K562 (cell line): ENCODE results near the gene EDNRB. TPM values are rescaled to one million over a fixed set of nuclear protein-coding genes. Genes with fewer than 3 reads are reported as not detected.

ENCODE experiments used
- ATAC-seq: fragments of 200-7000 bp; cut with Tn5 transposase; 3 replicates; pipeline ENCODE4 v1.9.1; 2020; ENCODE audit warnings: moderate library complexity
- BruUV-seq: library from RNA; stranded (reverse); fragments of 400-500 nt; replicated peaks from 2 replicates; lab custom pipeline; 2021; lab: Mats Ljungman, UMichigan
- CTCF ChIA-PET: fragments of 300-600 bp; formaldehyde crosslinking; extraction: SDS; loops from one replicate; lab custom pipeline; 2021; ENCODE audit warnings: low intra/inter-chr PET ratio; lab: Yijun Ruan, JAX
- POLR2A ChIA-PET: fragments of 300-600, 350-650 bp; sonication (Branson Sonifier 250); formaldehyde crosslinking; extraction: SDS; loops from one replicate; lab custom pipeline; 2021; ENCODE audit warnings: antibody characterized with exemption, inconsistent platforms; lab: Yijun Ruan, JAX
- DNase-seq, 4 experiments: peaks; one replicate each; pipeline versions ENCODE4 v3.0.0 to v3.0.0-alpha.2; 2011 to 2018; ENCODE audit warnings: low spot score in 3 of 4, mixed read lengths in 3 of 4; ENCODE audit errors: extremely low read depth in 1 of 4
- FAIRE-seq: peaks from 2 replicates; lab custom pipeline; 2011; peaks lifted over from hg19 to GRCh38; lab: Jason Lieb, UNC
- H2AFZ ChIP-seq: 2 replicates; pipeline ENCODE4 v1.6.0; 2011; ENCODE audit warnings: low read depth, low read length, control low read depth, inconsistent platforms
- H3K27ac ChIP-seq: fragments of 200-600 bp; 3 replicates; pipeline ENCODE4 v1.8.0; 2011; ENCODE audit warnings: low read depth, mild to moderate bottlenecking, control low read depth, inconsistent platforms, low read length, moderate library complexity, mixed read lengths; ENCODE audit errors: extremely low read depth
- H3K27me3 ChIP-seq, 2 experiments: fragments of 300-600 bp in 1 of 2; 2 replicates in 1 of 2; 3 replicates in 1 of 2; pipeline versions ENCODE4 v1.6.0 to v1.8.0; 2011; ENCODE audit warnings: inconsistent platforms in 2 of 2, low read length in 2 of 2, mild to moderate bottlenecking in 1 of 2, mixed read lengths in 1 of 2, moderate library complexity in 1 of 2; ENCODE audit not compliant: control insufficient read depth in 2 of 2, insufficient read depth in 2 of 2
- H3K36me3 ChIP-seq: fragments of 300-600 bp; 3 replicates; pipeline ENCODE4 v1.8.0; 2011; ENCODE audit warnings: mild to moderate bottlenecking, low read length, inconsistent platforms; ENCODE audit not compliant: control insufficient read depth, insufficient read depth
- H3K4me1 ChIP-seq, 2 experiments: fragments of 200-600 bp in 1 of 2; replicated peaks in 1 of 2; 2 replicates in 1 of 2; 3 replicates in 1 of 2; pipeline versions ENCODE4 v1.5.1 to v1.8.0; 2011; ENCODE audit warnings: inconsistent platforms in 2 of 2, low read length in 2 of 2, mild to moderate bottlenecking in 1 of 2, mixed read lengths in 1 of 2, moderate library complexity in 1 of 2; ENCODE audit not compliant: control insufficient read depth in 2 of 2, insufficient read depth in 2 of 2
- H3K4me2 ChIP-seq: 2 replicates; pipeline ENCODE4 v1.6.1; 2011; ENCODE audit warnings: low read length, control low read depth, inconsistent platforms, mixed read lengths; ENCODE audit not compliant: insufficient read depth
- H3K4me3 ChIP-seq: fragments of 200-600 bp; sonication (generic), shearing (Covaris generic); 2 replicates; pipeline ENCODE4 v1.5.1; 2016; ENCODE audit warnings: control low read depth, inconsistent platforms
- H3K79me2 ChIP-seq: fragments of 200-600 bp; 3 replicates; pipeline ENCODE4 v1.8.0; 2011; ENCODE audit warnings: low read length, inconsistent platforms; ENCODE audit not compliant: control insufficient read depth, insufficient read depth
- H3K9ac ChIP-seq, 2 experiments: 2 replicates each; pipeline versions ENCODE4 v1.6.0 to v1.6.1; 2011; ENCODE audit warnings: low read depth in 2 of 2, low read length in 2 of 2, control low read depth in 1 of 2, inconsistent platforms in 1 of 2, mild to moderate bottlenecking in 1 of 2, mixed read lengths in 1 of 2; ENCODE audit not compliant: insufficient read depth in 1 of 2
- H3K9me1 ChIP-seq: one replicate; pipeline ENCODE4 v1.6.0; 2011; ENCODE audit warnings: inconsistent platforms, mild to moderate bottlenecking, low read length, moderate library complexity; ENCODE audit not compliant: control insufficient read depth, insufficient read depth
- H3K9me3 ChIP-seq: replicated peaks from 2 replicates; pipeline ENCODE4 v1.5.1; 2011; ENCODE audit warnings: low read depth, low read length, inconsistent platforms; ENCODE audit not compliant: control insufficient read depth, insufficient read depth
- H4K20me1 ChIP-seq: replicated peaks from 2 replicates; pipeline ENCODE4 v1.6.1; 2011; ENCODE audit warnings: low read length, inconsistent platforms, mixed read lengths; ENCODE audit not compliant: control insufficient read depth, insufficient read depth
- CEBPG ChIP-seq, 3 experiments: fragments of 200-800 bp in 1 of 3; sonication (Bioruptor generic) in 1 of 3; sonication (generic) in 1 of 3; formaldehyde crosslinking in 1 of 3; IDR thresholded peaks in 2 of 3; conservative IDR thresholded peaks in 1 of 3; 2 replicates each; pipeline versions ENCODE4 v1.6.1 to v1.8.0; 2016 to 2022; ENCODE audit warnings: missing compliant biosample characterization in 2 of 3, missing genetic modification characterization in 2 of 3, mild to moderate bottlenecking in 1 of 3, missing genetic modification reagents in 1 of 3
- DMBX1 ChIP-seq: fragments of 250-450 bp; sonication (Bioruptor Pico); IDR thresholded peaks from 2 replicates; pipeline ENCODE4 v1.8.0; 2022; ENCODE audit warnings: inconsistent platforms, mild to moderate bottlenecking, moderate library complexity, borderline replicate concordance
- FOS ChIP-seq: IDR thresholded peaks from 3 replicates; pipeline ENCODE4 v1.6.1; 2011; ENCODE audit not compliant: insufficient read length; ENCODE audit errors: extremely low read depth
- HEY1 ChIP-seq: fragments of 250-450 bp; sonication (Bioruptor Pico); IDR thresholded peaks from 2 replicates; pipeline ENCODE4 v1.5.0; 2020; ENCODE audit warnings: mild to moderate bottlenecking, moderate library complexity, borderline replicate concordance
- MTA3 ChIP-seq: fragments of 450-650 bp; formaldehyde crosslinking; IDR thresholded peaks from 2 replicates; pipeline ENCODE4 v1.6.1; 2017; ENCODE audit warnings: mild to moderate bottlenecking, borderline replicate concordance
- RBM14 ChIP-seq: fragments of 200-400 bp; formaldehyde crosslinking; IDR thresholded peaks from 2 replicates; pipeline ENCODE4 v1.6.1; 2018; ENCODE audit warnings: low read depth, mild to moderate bottlenecking, low read length, moderate library complexity, borderline replicate concordance; ENCODE audit not compliant: insufficient read depth
- SOX6 ChIP-seq: fragments of 450-650 bp; IDR thresholded peaks from 2 replicates; pipeline ENCODE4 v1.6.1; 2014; ENCODE audit warnings: mild to moderate bottlenecking
- ZNF133 ChIP-seq: fragments of 250-450 bp; sonication (Bioruptor Pico); IDR thresholded peaks from 2 replicates; pipeline ENCODE4 v1.4.0; 2020; ENCODE audit warnings: mild to moderate bottlenecking
- ZNF143 ChIP-seq: sonication (generic); formaldehyde crosslinking; IDR thresholded peaks from 2 replicates; pipeline ENCODE4 v1.9.0; 2022; ENCODE audit warnings: mild to moderate bottlenecking, missing genetic modification reagents
- WGBS: fragments of 100-300 bp; shearing (Covaris generic); methylation state at CpG from one replicate; pipeline ENCODE4 v1.1.6; 2016; ENCODE audit warnings: low coverage, mixed read lengths; ENCODE audit not compliant: insufficient coverage; ENCODE audit errors: missing lambda C conversion rate; 5-methylcytosine and 5-hydroxymethylcytosine counted together
- in situ Hi-C: fragments of 300-500 bp; cut with MboI; formaldehyde crosslinking; loops from 4 replicates; pipeline ENCODE4 v1.15.0; 2018; ENCODE audit warnings: inconsistent platforms, mixed read lengths
- intact Hi-C: fragments of 100-400 bp; cut with micrococcal nuclease; formaldehyde crosslinking; loops from 2 replicates; pipeline ENCODE4 v1.14.2; 2022
- polyA plus RNA-seq, 8 experiments: library from polyadenylated mRNA; depleted of rRNA in 4 of 8; stranded (reverse) in 5 of 8; unstranded in 3 of 8; fragments of >200 nt; fragmentation: Nextera tagmentation in 2 of 8; fragmentation: Illumina TruSeq in 1 of 8; extraction: Ambion mirVana in 2 of 8; extraction: Trizol in 1 of 8; gene quantifications; 2 replicates each; pipeline versions ENCODE4 v1.2.1 to v1.2.3, GENCODE V29; 2011 to 2014; ENCODE audit warnings: inconsistent platforms in 1 of 8, missing spikeins in 1 of 8
- total RNA-seq, 7 experiments: library from RNA; depleted of rRNA in 6 of 7; stranded (reverse); fragments of >200 nt in 6 of 7; fragmentation: Illumina TruSeq in 2 of 7; extraction: Trizol in 2 of 7; gene quantifications; 2 replicates each; pipeline versions ENCODE4 v1.2.1 to v1.2.3, GENCODE V29; 2011 to 2021; ENCODE audit warnings: low replicate concordance in 1 of 7

EDNRB gene
- total and polyA plus RNA-seq, 9 of the 15 experiments (the other 6 are each of a cell fraction or from before 2014, with no cell fraction given) = 0.04 TPM; not detected in 8

DNA sequence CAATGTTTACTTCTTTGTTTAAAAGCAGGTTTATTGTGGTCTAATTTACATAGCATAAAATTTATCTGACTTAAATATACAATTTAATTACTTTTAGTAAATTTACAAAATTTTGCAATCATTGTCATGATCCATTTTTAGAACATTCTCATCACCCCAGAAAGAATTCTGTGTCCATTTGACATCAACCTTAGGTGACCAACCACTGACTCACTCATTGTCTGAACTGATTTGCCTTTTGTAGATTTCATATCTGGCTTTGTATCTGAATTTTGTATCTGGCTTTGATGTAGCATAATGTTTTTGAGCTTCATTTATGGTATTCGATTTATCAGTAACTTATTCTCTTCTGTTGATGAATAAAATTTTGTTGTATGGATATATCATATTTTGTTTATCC is 40.4 kb downstream of the EDNRB start:
- Histone ChIP-seq H3K9me3 (no peaks in the 10 kb centered on the region), H3K9me1 (no peaks in the 10 kb centered on the region), H3K4me3 (no peak overlapping the region), H3K79me2 (no peaks in the 10 kb centered on the region), H3K9ac (no peak overlapping the region), H3K36me3 (no peaks in the 10 kb centered on the region), H3K27ac (no peak overlapping the region), H3K4me1 (no peaks in the 10 kb centered on the region), H4K20me1 (no peaks in the 10 kb centered on the region), H2AFZ (no peak overlapping the region), H3K4me2 (no peak overlapping the region), H3K27me3 (no peaks in the 10 kb centered on the region)
- CTCF ChIA-PET = no interaction called here
- DNase-seq = no peak
- POLR2A ChIA-PET = no interaction called here
- TF ChIP-seq CEBPG (CRISPR knock-in tag; IDR thresholded peaks at IDR 0.05) (no peak), CEBPG (tag; conservative IDR thresholded peaks at IDR 0.05 in 1 of 2, IDR thresholded peaks at IDR 0.05 in 1 of 2) (no peak)
- in situ Hi-C loops (no loop called here), intact Hi-C loops (no loop called here)
- no peak for ATAC-seq
- BruUV-seq = no TSS peak
- WGBS = 0% methylated on average over 1 of the region's 1 CpG
- FAIRE-seq = no peak

DNA sequence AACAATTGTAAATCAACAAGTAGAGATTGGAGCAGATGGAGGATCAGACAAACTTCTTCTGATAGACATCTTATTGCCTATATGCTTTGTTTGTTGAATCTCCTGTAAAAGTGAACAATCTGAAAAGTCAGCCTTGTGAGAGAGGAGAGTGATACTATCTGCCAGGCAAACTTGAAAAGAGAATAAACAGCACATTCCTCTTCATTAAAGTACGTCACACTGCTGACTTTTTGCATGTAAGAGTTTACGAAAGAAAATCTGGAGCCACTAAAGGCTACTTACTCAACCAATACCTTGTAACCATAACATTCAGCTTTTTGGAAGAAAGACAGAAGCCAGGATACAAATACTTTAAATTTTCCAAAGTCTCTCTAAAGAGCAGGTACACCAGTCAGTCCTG is 42.5 kb downstream of the EDNRB start:
- Histone ChIP-seq H3K9me3 (no peaks in the 10 kb centered on the region), H3K9me1 (no peaks in the 10 kb centered on the region), H3K4me1 (no peaks in the 10 kb centered on the region), H4K20me1 (no peaks in the 10 kb centered on the region), H3K4me2 (no peak overlapping the region), H3K27ac (no peak overlapping the region), H3K79me2 (no peaks in the 10 kb centered on the region), H3K4me3 (no peak overlapping the region), H3K9ac (no peak overlapping the region), H3K36me3 (no peaks in the 10 kb centered on the region), H3K27me3 (no peaks in the 10 kb centered on the region), H2AFZ (no peak overlapping the region)
- no peak for ATAC-seq
- no peak for FAIRE-seq
- DNase-seq = no peak
- CTCF ChIA-PET = no interaction called here
- 0% methylated on average over 2 of the region's 2 CpGs for WGBS
- intact Hi-C loops (no loop called here), in situ Hi-C loops (no loop called here)
- no peak for TF ChIP-seq FOS
- TF ChIP-seq ZNF133 (CRISPR knock-in tag) = no peak
- TF ChIP-seq SOX6 = no peak
- no peak for TF ChIP-seq HEY1 (CRISPR knock-in tag)
- TF ChIP-seq DMBX1 (CRISPR knock-in tag) = no peak
- no peak for TF ChIP-seq RBM14
- no peak for TF ChIP-seq ZNF143 (CRISPR knock-in tag)
- no peak for TF ChIP-seq MTA3
- POLR2A ChIA-PET = no interaction called here
- BruUV-seq = no TSS peak
